ENCODE data around the gene BRDT. TPM values are rescaled to one million over a fixed set of nuclear protein-coding genes. Genes with fewer than 3 reads are reported as not detected.

Gene BRDT
- total RNA-seq, 1 donor from 2014 or later = not detected

- no peaks in the 10 kb centered on the region for H3K36me3 ChIP-seq (ENCODE audit: insufficient read depth, low read length)
- H4K20me1 ChIP-seq (ENCODE audit: insufficient read depth, low read length) = no peaks in the 10 kb centered on the region
- no peaks in the 10 kb centered on the region for H3K4me1 ChIP-seq (ENCODE audit: insufficient read depth, low read length)
- no peak for FAIRE-seq
- Mint-ChIP-seq H3K27ac (ENCODE audit: unreplicated experiment) (no peak overlapping the region), H3K27me3 (ENCODE audit: low read depth, unreplicated experiment) (no peaks in the 10 kb centered on the region), H3K36me3 (ENCODE audit: low read depth, unreplicated experiment) (no peaks in the 10 kb centered on the region), H3K9me3 (ENCODE audit: unreplicated experiment) (no peaks in the 10 kb centered on the region), H3K4me3 (ENCODE audit: unreplicated experiment) (no peak overlapping the region), H3K4me1 (ENCODE audit: low read depth, unreplicated experiment) (peaks cover 6% of the 10 kb centered on the region)
- no peak overlapping the region for H3K27ac ChIP-seq (ENCODE audit: low read depth, low read length)
- H3K79me2 ChIP-seq (ENCODE audit: insufficient read depth, low read length) = no peaks in the 10 kb centered on the region
- TF ChIP-seq CTCF (IDR thresholded peaks at IDR 0.05; ENCODE audit: insufficient read depth, low read depth, low read length) (no peak), EZH2 (IDR thresholded peaks at IDR 0.05; ENCODE audit: insufficient read depth, low read length) (no peak)
- no peak overlapping the region for H2AFZ ChIP-seq (ENCODE audit: low read depth, low read length)
- no peaks in the 10 kb centered on the region for H3K27me3 ChIP-seq (ENCODE audit: insufficient read depth, low read length)
- no peak for DNase-seq (ENCODE audit: low read depth)
- H3K4me3 ChIP-seq (ENCODE audit: insufficient read depth, low read depth, low read length) = no peak overlapping the region
- H3K9ac ChIP-seq (ENCODE audit: low read length) = no peak overlapping the region
- H3K9me3 ChIP-seq (ENCODE audit: insufficient read depth, low read depth, low read length) = no peaks in the 10 kb centered on the region
- H3K4me2 ChIP-seq (ENCODE audit: low read length) = no peak overlapping the region
Measured at GRCh38 chr1:92038695-92039346, 89.6 kb downstream of the BRDT start.

GRCh38 chr1:92040971-92041370, 91.8 kb downstream of the BRDT start:
- no peaks in the 10 kb centered on the region for H4K20me1 ChIP-seq (ENCODE audit: insufficient read depth, low read length)
- no peaks in the 10 kb centered on the region for H3K9me3 ChIP-seq (ENCODE audit: insufficient read depth, low read depth, low read length)
- Mint-ChIP-seq H3K36me3 (ENCODE audit: low read depth, unreplicated experiment) (no peaks in the 10 kb centered on the region), H3K4me3 (ENCODE audit: unreplicated experiment) (no peak overlapping the region), H3K27me3 (ENCODE audit: low read depth, unreplicated experiment) (no peaks in the 10 kb centered on the region), H3K4me1 (ENCODE audit: low read depth, unreplicated experiment) (peaks cover 6% of the 10 kb centered on the region), H3K27ac (ENCODE audit: unreplicated experiment) (no peak overlapping the region), H3K9me3 (ENCODE audit: unreplicated experiment) (no peaks in the 10 kb centered on the region)
- no peaks in the 10 kb centered on the region for H3K36me3 ChIP-seq (ENCODE audit: insufficient read depth, low read length)
- TF ChIP-seq CTCF (IDR thresholded peaks at IDR 0.05; ENCODE audit: insufficient read depth, low read depth, low read length) (no peak), EZH2 (IDR thresholded peaks at IDR 0.05; ENCODE audit: insufficient read depth, low read length) (no peak)
- no peak overlapping the region for H2AFZ ChIP-seq (ENCODE audit: low read depth, low read length)
- H3K9ac ChIP-seq (ENCODE audit: low read length) = no peak overlapping the region
- H3K4me3 ChIP-seq (ENCODE audit: insufficient read depth, low read depth, low read length) = no peak overlapping the region
- H3K4me1 ChIP-seq (ENCODE audit: insufficient read depth, low read length) = no peaks in the 10 kb centered on the region
- no peaks in the 10 kb centered on the region for H3K27me3 ChIP-seq (ENCODE audit: insufficient read depth, low read length)
- H3K27ac ChIP-seq (ENCODE audit: low read depth, low read length) = no peak overlapping the region
- no peak overlapping the region for H3K4me2 ChIP-seq (ENCODE audit: low read length)
- no peak for FAIRE-seq
- DNase-seq (ENCODE audit: low read depth) = no peak
- no peaks in the 10 kb centered on the region for H3K79me2 ChIP-seq (ENCODE audit: insufficient read depth, low read length)

GRCh38 chr1:92043621-92044020, 94.4 kb downstream of the BRDT start:
- Histone ChIP-seq H3K79me2 (ENCODE audit: insufficient read depth, low read length) (no peaks in the 10 kb centered on the region), H3K4me3 (ENCODE audit: insufficient read depth, low read depth, low read length) (no peak overlapping the region), H3K4me2 (ENCODE audit: low read length) (no peak overlapping the region), H3K4me1 (ENCODE audit: insufficient read depth, low read length) (no peaks in the 10 kb centered on the region), H3K36me3 (ENCODE audit: insufficient read depth, low read length) (no peaks in the 10 kb centered on the region), H3K27ac (ENCODE audit: low read depth, low read length) (no peak overlapping the region), H3K9me3 (ENCODE audit: insufficient read depth, low read depth, low read length) (no peaks in the 10 kb centered on the region), H4K20me1 (ENCODE audit: insufficient read depth, low read length) (no peaks in the 10 kb centered on the region), H3K9ac (ENCODE audit: low read length) (no peak overlapping the region), H2AFZ (ENCODE audit: low read depth, low read length) (no peak overlapping the region), H3K27me3 (ENCODE audit: insufficient read depth, low read length) (no peaks in the 10 kb centered on the region)
- Mint-ChIP-seq H3K9me3 (ENCODE audit: unreplicated experiment) (no peaks in the 10 kb centered on the region), H3K27me3 (ENCODE audit: low read depth, unreplicated experiment) (no peaks in the 10 kb centered on the region), H3K27ac (ENCODE audit: unreplicated experiment) (no peak overlapping the region), H3K4me3 (ENCODE audit: unreplicated experiment) (no peak overlapping the region), H3K36me3 (ENCODE audit: low read depth, unreplicated experiment) (no peaks in the 10 kb centered on the region), H3K4me1 (ENCODE audit: low read depth, unreplicated experiment) (no peaks in the 10 kb centered on the region)
- DNase-seq (ENCODE audit: low read depth) (no peak), FAIRE-seq (no peak)
- TF ChIP-seq EZH2 (IDR thresholded peaks at IDR 0.05; ENCODE audit: insufficient read depth, low read length) = no peak
- TF ChIP-seq CTCF (IDR thresholded peaks at IDR 0.05; ENCODE audit: insufficient read depth, low read depth, low read length) = no peak

All from astrocyte (in vitro differentiated cells and primary cell).